GM23338 (cell line): ENCODE measurements around the gene RPL29. TPM values are rescaled to one million over a fixed set of nuclear protein-coding genes. Genes with fewer than 3 reads are reported as not detected.

Source experiments
- ATAC-seq: fragments of 200-7000 bp; cut with Tn5 transposase; 3 replicates; pipeline ENCODE4 v1.9.1; 2020
- DNase-seq: peaks from one replicate; pipeline ENCODE4 v3.0.0-alpha.2; 2015; ENCODE audit warnings: low spot score
- H2AFZ ChIP-seq: fragments of 200-600 bp; sonication (generic); 2 replicates; pipeline ENCODE4 v1.8.0; 2016; ENCODE audit warnings: antibody characterized with exemption, mild to moderate bottlenecking, moderate library complexity
- H3F3A ChIP-seq: fragments of 200-600 bp; sonication (generic); replicated peaks from 2 replicates; pipeline ENCODE4 v1.8.0; 2017; ENCODE audit warnings: antibody characterized with exemption, mixed run types, low read depth
- H3K27ac ChIP-seq: fragments of 200-600 bp; sonication (generic); 2 replicates; pipeline ENCODE4 v1.6.1; 2016; ENCODE audit warnings: low read depth
- H3K27me3 ChIP-seq: fragments of 200-600 bp; sonication (generic); 2 replicates; pipeline ENCODE4 v1.8.0; 2016; ENCODE audit warnings: mild to moderate bottlenecking, mixed run types, moderate library complexity; ENCODE audit not compliant: insufficient read depth
- H3K36me3 ChIP-seq: fragments of 200-600 bp; sonication (generic); 2 replicates; pipeline ENCODE4 v1.8.0; 2016; ENCODE audit warnings: mild to moderate bottlenecking; ENCODE audit not compliant: insufficient read depth
- H3K4me1 ChIP-seq: fragments of 200-600 bp; sonication (generic); 2 replicates; pipeline ENCODE4 v1.8.0; 2016; ENCODE audit warnings: mild to moderate bottlenecking, moderate library complexity; ENCODE audit not compliant: insufficient read depth
- H3K4me2 ChIP-seq: fragments of 200-600 bp; sonication (generic); 2 replicates; pipeline ENCODE4 v1.7.1; 2017; ENCODE audit warnings: mixed run types
- H3K4me3 ChIP-seq: fragments of 200-600 bp; sonication (generic); 2 replicates; pipeline ENCODE4 v1.6.1; 2016; ENCODE audit warnings: mixed run types
- H3K79me2 ChIP-seq: fragments of 200-600 bp; sonication (generic); replicated peaks from 2 replicates; pipeline ENCODE4 v1.8.0; 2017; ENCODE audit warnings: mild to moderate bottlenecking; ENCODE audit not compliant: insufficient read depth
- H3K9me2 ChIP-seq: fragments of 200-600 bp; sonication (generic); 2 replicates; pipeline ENCODE4 v1.8.0; 2017; ENCODE audit not compliant: insufficient read depth
- H4K20me1 ChIP-seq: fragments of 200-600 bp; sonication (generic); replicated peaks from 2 replicates; pipeline ENCODE4 v1.8.0; 2017; ENCODE audit warnings: mild to moderate bottlenecking; ENCODE audit not compliant: insufficient read depth
- H3K27ac Mint-ChIP-seq: 2 replicates; pipeline ENCODE4 v1.8.0; 2020; ENCODE audit warnings: inconsistent platforms, mild to moderate bottlenecking, moderate library complexity, mixed read lengths
- H3K27me3 Mint-ChIP-seq: 3 replicates; pipeline ENCODE4 v1.8.0; 2022; ENCODE audit warnings: low read depth, mild to moderate bottlenecking, moderate library complexity, mixed read lengths, inconsistent platforms; ENCODE audit not compliant: insufficient read depth, poor library complexity
- H3K36me3 Mint-ChIP-seq: 3 replicates; pipeline ENCODE4 v1.8.0; 2021; ENCODE audit warnings: low read depth, mild to moderate bottlenecking, inconsistent platforms, moderate library complexity, mixed read lengths
- H3K4me1 Mint-ChIP-seq: 3 replicates; pipeline ENCODE4 v1.8.0; 2020; ENCODE audit warnings: mild to moderate bottlenecking, inconsistent platforms, mixed read lengths
- H3K4me3 Mint-ChIP-seq: 3 replicates; pipeline ENCODE4 v1.8.0; 2021; ENCODE audit warnings: moderate library complexity, mild to moderate bottlenecking, inconsistent platforms, mixed read lengths
- H3K9me3 Mint-ChIP-seq: 3 replicates; pipeline ENCODE4 v1.8.0; 2020; ENCODE audit warnings: moderate library complexity, mild to moderate bottlenecking, inconsistent platforms, mixed read lengths
- CREB1 ChIP-seq: fragments of 250-450 bp; sonication (Bioruptor Pico); IDR thresholded peaks from 2 replicates; pipeline ENCODE4 v1.5.0; 2020; ENCODE audit warnings: low read depth, mild to moderate bottlenecking, moderate library complexity
- JUNB ChIP-seq: IDR thresholded peaks from one replicate; pipeline ENCODE4 v1.6.1; 2016; ENCODE audit warnings: antibody characterized with exemption; ENCODE audit not compliant: unreplicated experiment
- NANOG ChIP-seq: IDR thresholded peaks from 2 replicates; pipeline ENCODE4 v1.6.1; 2016; ENCODE audit warnings: antibody characterized with exemption, borderline replicate concordance
- POLR2AphosphoS5 ChIP-seq: IDR thresholded peaks from 2 replicates; pipeline ENCODE4 v1.6.1; 2016; ENCODE audit warnings: antibody characterized with exemption, low read depth
- STAT1 ChIP-seq: IDR thresholded peaks from one replicate; pipeline ENCODE4 v1.6.1; 2016; ENCODE audit warnings: antibody characterized with exemption; ENCODE audit not compliant: unreplicated experiment
- ZNF114 ChIP-seq: fragments of 250-450 bp; sonication (Bioruptor Pico); IDR thresholded peaks from 2 replicates; pipeline ENCODE4 v1.5.0; 2020; ENCODE audit warnings: mild to moderate bottlenecking, moderate library complexity
- ZNF331 ChIP-seq: fragments of 250-450 bp; sonication (Bioruptor Pico); IDR thresholded peaks from 2 replicates; pipeline ENCODE4 v1.5.0; 2020; ENCODE audit warnings: low read depth, mild to moderate bottlenecking, moderate library complexity
- polyA plus RNA-seq: library from polyadenylated mRNA; unstranded; fragments of >200 nt; fragmentation: Nextera tagmentation; extraction: Ambion mirVana; gene quantifications from 2 replicates; pipeline ENCODE4 v1.2.1, GENCODE V29; 2016
- total RNA-seq: library from RNA; depleted of rRNA; stranded (reverse); fragments of >200 nt; shearing (Covaris generic); gene quantifications from 2 replicates; pipeline ENCODE4 v1.2.3, GENCODE V29; 2014
- TF ChIP-seq, protein P1 (sequence below), 2 experiments: fragments of 200-600 bp in 1 of 2; sonication (generic) in 1 of 2; conservative IDR thresholded peaks; 2 replicates each; pipeline versions ENCODE4 v1.5.1 to v1.6.1; 2016 to 2017; ENCODE audit warnings: antibody characterized with exemption in 2 of 2, low read depth in 2 of 2, mild to moderate bottlenecking in 2 of 2, moderate library complexity in 1 of 2
- TF ChIP-seq, protein P2 (sequence below): fragments of 250-450 bp; sonication (Bioruptor Pico); IDR thresholded peaks from 2 replicates; pipeline ENCODE4 v1.5.0; 2020; ENCODE audit warnings: mild to moderate bottlenecking, moderate library complexity
- TF ChIP-seq, protein P3 (sequence below): IDR thresholded peaks from 2 replicates; pipeline ENCODE4 v1.6.1; 2016; ENCODE audit warnings: antibody characterized with exemption

Gene RPL29
- total and polyA plus RNA-seq, 2 experiments from 2014 or later: 1,471 to 1,864 TPM

DNA sequence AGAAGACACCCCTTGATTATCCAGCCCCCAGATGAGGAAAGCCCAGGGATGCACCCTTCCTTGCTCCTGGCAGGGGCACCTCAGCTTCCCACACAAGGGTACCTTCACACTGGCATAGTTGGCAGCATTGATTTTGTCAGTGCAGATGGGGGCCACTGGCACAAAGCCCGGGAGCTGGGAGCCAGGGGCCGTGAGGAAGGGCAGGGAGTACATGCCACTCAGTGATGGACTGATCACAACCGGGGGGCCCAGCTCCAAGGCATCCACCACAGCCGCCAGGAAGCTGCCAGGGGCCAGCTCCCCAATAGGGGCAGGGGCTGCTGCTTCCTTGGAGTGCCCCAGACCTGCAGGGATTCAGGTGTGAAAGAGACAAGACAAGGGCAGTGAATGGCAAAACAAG is 25.9 kb downstream of the RPL29 start:
- no peaks in the 10 kb centered on the region for H3K79me2 ChIP-seq
- H3K4me2 ChIP-seq: peak overlapping the region; percentile 100; the same call in 1 of the 2 replicates
- peaks cover 35% of the 10 kb centered on the region for H3K27me3 Mint-ChIP-seq
- no peaks in the 10 kb centered on the region for H3K36me3 ChIP-seq
- no peak overlapping the region for H3K4me3 Mint-ChIP-seq
- no peaks in the 10 kb centered on the region for H4K20me1 ChIP-seq
- H3K4me1 Mint-ChIP-seq: peaks cover 50% of the 10 kb centered on the region
- peaks cover 7% of the 10 kb centered on the region; the same call in 2 of the 3 replicates for H3K36me3 Mint-ChIP-seq
- DNase-seq: no peak
- H3K27me3 ChIP-seq: peaks cover 17% of the 10 kb centered on the region
- no peaks in the 10 kb centered on the region for H3K9me2 ChIP-seq
- no peak overlapping the region for H3K27ac Mint-ChIP-seq
- no peak overlapping the region for H3K27ac ChIP-seq
- no peak overlapping the region for H3K4me3 ChIP-seq
- H3K4me1 ChIP-seq: peaks cover 35% of the 10 kb centered on the region
- no peak for ATAC-seq
- peaks cover 21% of the 10 kb centered on the region for H3F3A ChIP-seq
- H3K9me3 Mint-ChIP-seq: no peaks in the 10 kb centered on the region; the same call in 1 of the 3 replicates
- H2AFZ ChIP-seq: no peak overlapping the region
- TF ChIP-seq NANOG: no peak

DNA sequence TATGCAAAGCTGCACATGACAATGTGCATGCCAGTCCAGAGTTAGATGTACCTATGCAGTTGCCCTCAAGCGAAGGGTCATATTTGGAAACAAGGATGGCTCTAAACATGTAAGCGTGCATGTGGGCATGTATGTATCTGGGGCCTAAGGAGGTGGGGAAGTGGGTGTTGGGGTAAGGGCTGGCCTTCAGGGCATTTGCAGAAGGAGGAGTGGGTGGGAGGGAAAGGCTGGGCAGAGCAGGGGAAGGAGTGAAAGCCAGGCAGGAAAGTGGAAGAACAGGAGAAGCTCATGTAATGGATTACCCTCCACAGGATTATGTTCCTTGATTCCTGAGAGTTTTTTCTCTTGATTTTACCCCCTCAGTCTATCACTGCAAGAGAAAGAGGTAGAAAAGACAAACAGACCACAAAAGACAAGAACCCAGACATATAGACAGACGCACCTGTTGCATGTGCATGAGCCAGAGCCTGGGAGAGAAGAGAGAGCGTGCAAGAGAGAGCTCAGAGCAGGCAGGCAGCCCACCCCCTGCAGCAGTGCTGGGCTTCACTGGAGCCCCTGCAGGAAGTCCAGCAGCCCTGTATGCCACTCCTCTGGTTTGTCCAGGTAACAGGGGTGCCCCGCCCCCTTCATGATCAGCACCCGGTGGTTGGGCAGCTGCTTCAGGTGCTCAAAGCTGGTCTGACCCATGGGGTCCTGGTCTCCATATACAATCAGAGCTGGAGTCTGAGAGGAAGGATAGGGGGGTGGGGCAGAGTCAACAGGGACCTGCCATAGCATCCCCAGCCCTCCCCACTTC is 26.6 kb downstream of the RPL29 start:
- peaks cover 55% of the 10 kb centered on the region for H3K4me1 Mint-ChIP-seq
- peak overlapping the region; percentile 100 for H3K4me2 ChIP-seq
- TF ChIP-seq STAT1 (no peak), POLR2AphosphoS5 (no peak), ZNF331 (CRISPR knock-in tag) (no peak), NANOG (no peak), CREB1 (CRISPR knock-in tag) (no peak), ZNF114 (CRISPR knock-in tag) (no peak), JUNB (no peak)
- TF ChIP-seq, protein P1, sequence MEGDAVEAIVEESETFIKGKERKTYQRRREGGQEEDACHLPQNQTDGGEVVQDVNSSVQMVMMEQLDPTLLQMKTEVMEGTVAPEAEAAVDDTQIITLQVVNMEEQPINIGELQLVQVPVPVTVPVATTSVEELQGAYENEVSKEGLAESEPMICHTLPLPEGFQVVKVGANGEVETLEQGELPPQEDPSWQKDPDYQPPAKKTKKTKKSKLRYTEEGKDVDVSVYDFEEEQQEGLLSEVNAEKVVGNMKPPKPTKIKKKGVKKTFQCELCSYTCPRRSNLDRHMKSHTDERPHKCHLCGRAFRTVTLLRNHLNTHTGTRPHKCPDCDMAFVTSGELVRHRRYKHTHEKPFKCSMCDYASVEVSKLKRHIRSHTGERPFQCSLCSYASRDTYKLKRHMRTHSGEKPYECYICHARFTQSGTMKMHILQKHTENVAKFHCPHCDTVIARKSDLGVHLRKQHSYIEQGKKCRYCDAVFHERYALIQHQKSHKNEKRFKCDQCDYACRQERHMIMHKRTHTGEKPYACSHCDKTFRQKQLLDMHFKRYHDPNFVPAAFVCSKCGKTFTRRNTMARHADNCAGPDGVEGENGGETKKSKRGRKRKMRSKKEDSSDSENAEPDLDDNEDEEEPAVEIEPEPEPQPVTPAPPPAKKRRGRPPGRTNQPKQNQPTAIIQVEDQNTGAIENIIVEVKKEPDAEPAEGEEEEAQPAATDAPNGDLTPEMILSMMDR (conservative IDR thresholded peaks at IDR 0.05; ENCODE audit: low read depth in 2 of 2): no peak
- TF ChIP-seq, protein P2, sequence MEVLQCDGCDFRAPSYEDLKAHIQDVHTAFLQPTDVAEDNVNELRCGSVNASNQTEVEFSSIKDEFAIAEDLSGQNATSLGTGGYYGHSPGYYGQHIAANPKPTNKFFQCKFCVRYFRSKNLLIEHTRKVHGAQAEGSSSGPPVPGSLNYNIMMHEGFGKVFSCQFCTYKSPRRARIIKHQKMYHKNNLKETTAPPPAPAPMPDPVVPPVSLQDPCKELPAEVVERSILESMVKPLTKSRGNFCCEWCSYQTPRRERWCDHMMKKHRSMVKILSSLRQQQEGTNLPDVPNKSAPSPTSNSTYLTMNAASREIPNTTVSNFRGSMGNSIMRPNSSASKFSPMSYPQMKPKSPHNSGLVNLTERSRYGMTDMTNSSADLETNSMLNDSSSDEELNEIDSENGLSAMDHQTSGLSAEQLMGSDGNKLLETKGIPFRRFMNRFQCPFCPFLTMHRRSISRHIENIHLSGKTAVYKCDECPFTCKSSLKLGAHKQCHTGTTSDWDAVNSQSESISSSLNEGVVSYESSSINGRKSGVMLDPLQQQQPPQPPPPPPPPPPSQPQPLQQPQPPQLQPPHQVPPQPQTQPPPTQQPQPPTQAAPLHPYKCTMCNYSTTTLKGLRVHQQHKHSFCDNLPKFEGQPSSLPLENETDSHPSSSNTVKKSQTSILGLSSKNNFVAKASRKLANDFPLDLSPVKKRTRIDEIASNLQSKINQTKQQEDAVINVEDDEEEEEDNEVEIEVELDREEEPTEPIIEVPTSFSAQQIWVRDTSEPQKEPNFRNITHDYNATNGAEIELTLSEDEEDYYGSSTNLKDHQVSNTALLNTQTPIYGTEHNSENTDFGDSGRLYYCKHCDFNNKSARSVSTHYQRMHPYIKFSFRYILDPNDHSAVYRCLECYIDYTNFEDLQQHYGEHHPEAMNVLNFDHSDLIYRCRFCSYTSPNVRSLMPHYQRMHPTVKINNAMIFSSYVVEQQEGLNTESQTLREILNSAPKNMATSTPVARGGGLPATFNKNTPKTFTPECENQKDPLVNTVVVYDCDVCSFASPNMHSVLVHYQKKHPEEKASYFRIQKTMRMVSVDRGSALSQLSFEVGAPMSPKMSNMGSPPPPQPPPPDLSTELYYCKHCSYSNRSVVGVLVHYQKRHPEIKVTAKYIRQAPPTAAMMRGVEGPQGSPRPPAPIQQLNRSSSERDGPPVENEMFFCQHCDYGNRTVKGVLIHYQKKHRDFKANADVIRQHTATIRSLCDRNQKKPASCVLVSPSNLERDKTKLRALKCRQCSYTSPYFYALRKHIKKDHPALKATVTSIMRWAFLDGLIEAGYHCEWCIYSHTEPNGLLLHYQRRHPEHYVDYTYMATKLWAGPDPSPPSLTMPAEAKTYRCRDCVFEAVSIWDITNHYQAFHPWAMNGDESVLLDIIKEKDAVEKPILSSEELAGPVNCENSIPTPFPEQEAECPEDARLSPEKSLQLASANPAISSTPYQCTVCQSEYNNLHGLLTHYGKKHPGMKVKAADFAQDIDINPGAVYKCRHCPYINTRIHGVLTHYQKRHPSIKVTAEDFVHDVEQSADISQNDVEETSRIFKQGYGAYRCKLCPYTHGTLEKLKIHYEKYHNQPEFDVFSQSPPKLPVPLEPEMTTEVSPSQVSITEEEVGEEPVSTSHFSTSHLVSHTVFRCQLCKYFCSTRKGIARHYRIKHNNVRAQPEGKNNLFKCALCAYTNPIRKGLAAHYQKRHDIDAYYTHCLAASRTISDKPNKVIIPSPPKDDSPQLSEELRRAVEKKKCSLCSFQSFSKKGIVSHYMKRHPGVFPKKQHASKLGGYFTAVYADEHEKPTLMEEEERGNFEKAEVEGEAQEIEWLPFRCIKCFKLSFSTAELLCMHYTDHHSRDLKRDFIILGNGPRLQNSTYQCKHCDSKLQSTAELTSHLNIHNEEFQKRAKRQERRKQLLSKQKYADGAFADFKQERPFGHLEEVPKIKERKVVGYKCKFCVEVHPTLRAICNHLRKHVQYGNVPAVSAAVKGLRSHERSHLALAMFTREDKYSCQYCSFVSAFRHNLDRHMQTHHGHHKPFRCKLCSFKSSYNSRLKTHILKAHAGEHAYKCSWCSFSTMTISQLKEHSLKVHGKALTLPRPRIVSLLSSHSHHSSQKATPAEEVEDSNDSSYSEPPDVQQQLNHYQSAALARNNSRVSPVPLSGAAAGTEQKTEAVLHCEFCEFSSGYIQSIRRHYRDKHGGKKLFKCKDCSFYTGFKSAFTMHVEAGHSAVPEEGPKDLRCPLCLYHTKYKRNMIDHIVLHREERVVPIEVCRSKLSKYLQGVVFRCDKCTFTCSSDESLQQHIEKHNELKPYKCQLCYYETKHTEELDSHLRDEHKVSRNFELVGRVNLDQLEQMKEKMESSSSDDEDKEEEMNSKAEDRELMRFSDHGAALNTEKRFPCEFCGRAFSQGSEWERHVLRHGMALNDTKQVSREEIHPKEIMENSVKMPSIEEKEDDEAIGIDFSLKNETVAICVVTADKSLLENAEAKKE (CRISPR knock-in tag): no peak
- TF ChIP-seq, protein P3, sequence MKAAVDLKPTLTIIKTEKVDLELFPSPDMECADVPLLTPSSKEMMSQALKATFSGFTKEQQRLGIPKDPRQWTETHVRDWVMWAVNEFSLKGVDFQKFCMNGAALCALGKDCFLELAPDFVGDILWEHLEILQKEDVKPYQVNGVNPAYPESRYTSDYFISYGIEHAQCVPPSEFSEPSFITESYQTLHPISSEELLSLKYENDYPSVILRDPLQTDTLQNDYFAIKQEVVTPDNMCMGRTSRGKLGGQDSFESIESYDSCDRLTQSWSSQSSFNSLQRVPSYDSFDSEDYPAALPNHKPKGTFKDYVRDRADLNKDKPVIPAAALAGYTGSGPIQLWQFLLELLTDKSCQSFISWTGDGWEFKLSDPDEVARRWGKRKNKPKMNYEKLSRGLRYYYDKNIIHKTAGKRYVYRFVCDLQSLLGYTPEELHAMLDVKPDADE: no peak

More for the DNA sequence above, 26.6 kb downstream of the RPL29 start:
- Histone ChIP-seq H3K79me2 (no peaks in the 10 kb centered on the region), H3K4me3 (peak overlapping the region; percentile 95), H4K20me1 (no peaks in the 10 kb centered on the region), H3K9me2 (no peaks in the 10 kb centered on the region), H3K36me3 (no peaks in the 10 kb centered on the region), H3K27me3 (peaks cover 9% of the 10 kb centered on the region), H3K4me1 (peaks cover 35% of the 10 kb centered on the region), H2AFZ (no peak overlapping the region), H3F3A (peaks cover 13% of the 10 kb centered on the region), H3K27ac (peak overlapping the region; percentile 91)
- ATAC-seq: peak; percentile 4; the same call in 2 of the 3 replicates
- peak overlapping the region; percentile 97 for H3K27ac Mint-ChIP-seq
- H3K36me3 Mint-ChIP-seq: peaks cover 7% of the 10 kb centered on the region; the same call in 2 of the 3 replicates
- H3K27me3 Mint-ChIP-seq: peaks cover 32% of the 10 kb centered on the region
- H3K9me3 Mint-ChIP-seq: no peaks in the 10 kb centered on the region; the same call in 1 of the 3 replicates
- peak overlapping the region; percentile 85 for H3K4me3 Mint-ChIP-seq
- peak; percentile 65 for DNase-seq
